OCI-LY7 (cell line): ENCODE data around the gene FCAMR. TPM values are rescaled to one million over a fixed set of nuclear protein-coding genes. Genes with fewer than 3 reads are reported as not detected.

Experiments used
- BruUV-seq: library from RNA; stranded (reverse); fragments of 400-500 nt; replicated peaks from 2 replicates; lab custom pipeline; 2021; lab: Mats Ljungman, UMichigan
- CTCF ChIA-PET: fragments of 300-600 bp; sonication (Branson Sonifier 250); formaldehyde crosslinking; loops from one replicate; lab custom pipeline; 2022; ENCODE audit warnings: antibody characterized with exemption; ENCODE audit not compliant: unreplicated experiment; lab: Charles Lee
- POLR2A ChIA-PET: fragments of 300-600 bp; sonication (Branson Sonifier 250); formaldehyde crosslinking; loops from one replicate; lab custom pipeline; 2022; ENCODE audit warnings: antibody characterized with exemption; lab: Charles Lee
- DNase-seq: peaks from one replicate; pipeline ENCODE4 v3.0.0-alpha.2; 2015; ENCODE audit warnings: low spot score
- H2AFZ ChIP-seq: fragments of 200-600 bp; sonication (generic), shearing (Covaris generic); 2 replicates; pipeline ENCODE4 v1.6.1; 2014; ENCODE audit warnings: mild to moderate bottlenecking, antibody characterized with exemption, low read length, moderate library complexity
- H3K27ac ChIP-seq: fragments of 200-600 bp; sonication (generic); 2 replicates; pipeline ENCODE4 v1.5.1; 2014; ENCODE audit warnings: mixed run types, low read depth, mild to moderate bottlenecking, moderate library complexity, low read length, inconsistent platforms; ENCODE audit not compliant: poor library complexity, severe bottlenecking
- H3K36me3 ChIP-seq: fragments of 200-600 bp; sonication (generic); 2 replicates; pipeline ENCODE4 v1.6.1; 2014; ENCODE audit warnings: mild to moderate bottlenecking, antibody characterized with exemption, low read length, moderate library complexity, mixed read lengths; ENCODE audit not compliant: insufficient read depth
- H3K4me1 ChIP-seq: fragments of 200-600 bp; sonication (generic); 2 replicates; pipeline ENCODE4 v1.5.1; 2014; ENCODE audit warnings: mild to moderate bottlenecking, low read length; ENCODE audit not compliant: insufficient read depth, poor library complexity, severe bottlenecking
- H3K4me2 ChIP-seq: fragments of 200-600 bp; sonication (generic); 2 replicates; pipeline ENCODE4 v1.6.1; 2014; ENCODE audit warnings: mild to moderate bottlenecking, low read length
- H3K4me3 ChIP-seq: fragments of 200-600 bp; sonication (generic); 2 replicates; pipeline ENCODE4 v1.5.1; 2014; ENCODE audit warnings: mild to moderate bottlenecking, low read depth, low read length; ENCODE audit not compliant: poor library complexity, severe bottlenecking
- H3K79me2 ChIP-seq: fragments of 200-600 bp; sonication (generic); 2 replicates; pipeline ENCODE4 v1.6.1; 2016; ENCODE audit warnings: low read depth, mild to moderate bottlenecking, low read length, moderate library complexity, mixed read lengths; ENCODE audit not compliant: insufficient read depth
- H3K9me2 ChIP-seq: fragments of 200-600 bp; sonication (generic); 2 replicates; pipeline ENCODE4 v1.6.1; 2016; ENCODE audit warnings: mild to moderate bottlenecking, low read length, mixed read lengths; ENCODE audit not compliant: insufficient read depth
- H3K9me3 ChIP-seq: fragments of 200-600 bp; sonication (generic); 2 replicates; pipeline ENCODE4 v1.6.1; 2014; ENCODE audit warnings: mild to moderate bottlenecking, mixed run types, low read length, mixed read lengths
- H4K20me1 ChIP-seq: fragments of 200-600 bp; sonication (generic); 2 replicates; pipeline ENCODE4 v1.6.1; 2014; ENCODE audit warnings: mild to moderate bottlenecking, antibody characterized with exemption, low read length, moderate library complexity, mixed read lengths; ENCODE audit not compliant: insufficient read depth
- EZH2phosphoT487 ChIP-seq: fragments of 200-600 bp; sonication (generic); IDR thresholded peaks from 2 replicates; pipeline ENCODE4 v1.6.1; 2018; ENCODE audit warnings: low read depth, borderline replicate concordance, mild to moderate bottlenecking, mixed run types, antibody characterized with exemption, low read length, moderate library complexity, mixed read lengths
- intact Hi-C: fragments of 100-400 bp; cut with micrococcal nuclease; formaldehyde crosslinking; loops from one replicate; pipeline ENCODE4 v1.10.0; 2022; ENCODE audit not compliant: unreplicated experiment
- total RNA-seq, 2 experiments: library from RNA; depleted of rRNA in 1 of 2; stranded (reverse); fragments of >200 nt in 1 of 2; shearing (Covaris generic) in 1 of 2; gene quantifications; 2 replicates each; pipeline ENCODE4 v1.2.3, GENCODE V29; 2014 to 2022
- TF ChIP-seq, protein P1 (sequence below): fragments of 200-600 bp; sonication (generic); conservative IDR thresholded peaks from 2 replicates; pipeline ENCODE4 v1.5.1; 2014; ENCODE audit warnings: mild to moderate bottlenecking, antibody characterized with exemption, low read length, moderate library complexity, mixed read lengths

The FCAMR gene
- total RNA-seq, 2 experiments from 2014 or later, result not detected

DNA sequence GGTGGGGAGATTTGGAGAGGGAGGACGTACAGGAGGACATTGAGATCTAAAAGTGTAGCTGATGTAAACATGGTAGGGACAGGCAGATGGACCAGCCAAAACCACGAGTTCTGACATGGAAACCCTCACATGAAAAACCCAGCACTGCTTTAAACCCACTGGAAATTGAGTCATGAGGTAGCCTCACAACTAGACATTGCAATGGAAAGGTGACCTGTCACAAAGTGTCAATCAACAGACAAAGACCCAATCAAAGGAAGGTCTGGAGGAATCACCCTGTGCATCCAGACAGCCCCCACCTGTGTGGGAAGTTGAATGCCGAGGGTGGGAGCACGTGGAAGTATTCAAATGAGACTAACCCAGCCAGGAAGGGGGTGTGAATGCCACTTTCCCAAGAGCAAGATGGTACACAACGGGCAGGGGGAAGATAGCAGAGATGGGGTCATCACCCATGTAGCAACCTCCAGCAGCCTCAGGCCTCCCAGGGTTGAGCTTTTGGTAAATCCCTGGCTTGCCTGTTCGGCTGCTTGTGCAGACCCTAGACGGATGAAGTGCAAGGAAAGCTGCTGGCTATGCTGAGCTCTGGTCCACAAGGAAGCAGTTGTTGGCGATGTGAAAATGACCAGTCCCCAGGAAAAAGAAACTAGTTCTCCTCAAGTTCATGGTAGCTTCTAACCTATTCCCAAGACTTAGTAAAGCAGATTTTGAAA lies 54.1 kb downstream of the FCAMR start:
- Histone ChIP-seq H4K20me1 (no peaks in the 10 kb centered on the region), H3K79me2 (no peaks in the 10 kb centered on the region), H3K4me3 (no peak overlapping the region), H3K9me3 (no peaks in the 10 kb centered on the region), H3K36me3 (no peaks in the 10 kb centered on the region), H3K4me1 (peaks cover 3% of the 10 kb centered on the region), H3K27ac (no peak overlapping the region), H3K9me2 (no peaks in the 10 kb centered on the region), H3K4me2 (no peak overlapping the region), H2AFZ (no peak overlapping the region)
- ChIA-PET POLR2A (interaction anchor here (0.9 to 1.5 kb wide), 4 partner anchors 8 to 16 kb away, joined by 3 to 4 read pairs (median 4); no protein-coding TSS in a partner anchor), CTCF (interaction anchor here (0.6 to 1.5 kb wide), 3 partner anchors 15 to 181 kb away, joined by 3 to 4 read pairs (median 4); no protein-coding TSS in a partner anchor)
- no TSS peak for BruUV-seq
- DNase-seq, result no peak
- TF ChIP-seq, protein P1, sequence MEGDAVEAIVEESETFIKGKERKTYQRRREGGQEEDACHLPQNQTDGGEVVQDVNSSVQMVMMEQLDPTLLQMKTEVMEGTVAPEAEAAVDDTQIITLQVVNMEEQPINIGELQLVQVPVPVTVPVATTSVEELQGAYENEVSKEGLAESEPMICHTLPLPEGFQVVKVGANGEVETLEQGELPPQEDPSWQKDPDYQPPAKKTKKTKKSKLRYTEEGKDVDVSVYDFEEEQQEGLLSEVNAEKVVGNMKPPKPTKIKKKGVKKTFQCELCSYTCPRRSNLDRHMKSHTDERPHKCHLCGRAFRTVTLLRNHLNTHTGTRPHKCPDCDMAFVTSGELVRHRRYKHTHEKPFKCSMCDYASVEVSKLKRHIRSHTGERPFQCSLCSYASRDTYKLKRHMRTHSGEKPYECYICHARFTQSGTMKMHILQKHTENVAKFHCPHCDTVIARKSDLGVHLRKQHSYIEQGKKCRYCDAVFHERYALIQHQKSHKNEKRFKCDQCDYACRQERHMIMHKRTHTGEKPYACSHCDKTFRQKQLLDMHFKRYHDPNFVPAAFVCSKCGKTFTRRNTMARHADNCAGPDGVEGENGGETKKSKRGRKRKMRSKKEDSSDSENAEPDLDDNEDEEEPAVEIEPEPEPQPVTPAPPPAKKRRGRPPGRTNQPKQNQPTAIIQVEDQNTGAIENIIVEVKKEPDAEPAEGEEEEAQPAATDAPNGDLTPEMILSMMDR, result no peak
- TF ChIP-seq EZH2phosphoT487, result no peak
- intact Hi-C loops, result no loop called here

DNA sequence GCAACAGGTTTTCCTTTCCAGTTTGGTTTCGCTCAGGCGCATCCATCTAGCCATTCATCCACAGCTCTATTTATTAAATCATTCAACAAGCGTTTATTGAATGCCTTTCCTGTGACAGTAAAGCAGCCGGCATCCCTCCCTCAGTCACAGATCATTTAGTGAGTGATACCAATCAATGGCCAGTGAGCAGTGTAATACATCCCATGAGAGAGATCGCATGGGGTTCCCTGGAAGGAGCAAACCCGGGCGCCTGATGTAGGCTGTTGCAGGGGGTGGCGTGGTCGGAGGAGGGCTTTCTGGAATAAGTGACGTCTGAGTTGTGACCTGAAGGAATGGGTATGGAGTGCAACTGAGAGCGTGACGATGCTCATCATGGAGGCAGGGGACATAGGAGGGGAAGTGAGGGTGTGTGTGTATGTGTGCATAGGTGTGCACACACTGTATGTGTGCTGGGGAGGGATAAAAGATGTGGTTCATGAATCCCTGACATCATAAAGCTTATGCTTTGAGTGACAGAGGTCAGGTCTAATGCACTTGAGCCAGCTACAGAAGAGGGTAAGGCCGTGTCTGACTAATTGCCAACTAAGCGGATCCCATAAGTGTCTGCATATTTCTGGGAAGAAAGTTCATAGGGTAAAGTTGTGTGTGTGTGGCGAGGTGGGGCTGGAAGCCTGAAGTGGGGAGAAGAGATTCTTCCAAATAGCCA lies 55.1 kb downstream of the FCAMR start:
- Histone ChIP-seq H3K4me3 (no peak overlapping the region), H3K79me2 (no peaks in the 10 kb centered on the region), H3K36me3 (no peaks in the 10 kb centered on the region), H3K27ac (no peak overlapping the region), H4K20me1 (no peaks in the 10 kb centered on the region), H3K9me3 (no peaks in the 10 kb centered on the region), H3K9me2 (no peaks in the 10 kb centered on the region), H3K4me1 (no peaks in the 10 kb centered on the region), H3K4me2 (no peak overlapping the region), H2AFZ (no peak overlapping the region)
- ChIA-PET POLR2A (no interaction called here), CTCF (interaction anchor here (1.5 kb wide), 1 partner anchor 180 kb away, joined by 4 read pairs; no protein-coding TSS in a partner anchor)
- TF ChIP-seq, protein P1, result no peak
- TF ChIP-seq EZH2phosphoT487, result no peak
- DNase-seq, result no peak
- intact Hi-C loops, result no loop called here
- no TSS peak for BruUV-seq
